Measurements from ENCODE around the gene GRM8.

DNA sequence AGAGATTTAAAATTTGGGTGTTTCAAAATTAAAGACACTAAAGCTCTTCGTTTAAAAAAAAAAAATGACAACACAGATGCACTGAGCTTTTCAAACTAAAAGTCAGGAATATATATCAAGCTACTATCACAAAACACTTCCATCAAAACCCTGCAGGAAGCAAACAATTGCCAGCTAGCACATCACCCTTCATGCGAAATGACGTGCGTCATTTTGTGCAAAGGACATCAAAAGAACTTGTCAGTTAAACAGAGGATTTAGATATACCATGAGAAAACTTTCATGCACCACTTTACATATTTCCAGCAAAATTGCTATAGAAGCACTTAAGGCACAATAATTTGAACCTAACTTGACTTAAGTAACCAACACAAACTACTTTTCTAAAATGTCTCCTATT lies 264.7 kb downstream of the GRM8 start:
- TF ChIP-seq POLR2AphosphoS5 (IDR thresholded peaks at IDR 0.05; ENCODE audit: low read depth, low read length), result no peak
- TF ChIP-seq, protein P1, sequence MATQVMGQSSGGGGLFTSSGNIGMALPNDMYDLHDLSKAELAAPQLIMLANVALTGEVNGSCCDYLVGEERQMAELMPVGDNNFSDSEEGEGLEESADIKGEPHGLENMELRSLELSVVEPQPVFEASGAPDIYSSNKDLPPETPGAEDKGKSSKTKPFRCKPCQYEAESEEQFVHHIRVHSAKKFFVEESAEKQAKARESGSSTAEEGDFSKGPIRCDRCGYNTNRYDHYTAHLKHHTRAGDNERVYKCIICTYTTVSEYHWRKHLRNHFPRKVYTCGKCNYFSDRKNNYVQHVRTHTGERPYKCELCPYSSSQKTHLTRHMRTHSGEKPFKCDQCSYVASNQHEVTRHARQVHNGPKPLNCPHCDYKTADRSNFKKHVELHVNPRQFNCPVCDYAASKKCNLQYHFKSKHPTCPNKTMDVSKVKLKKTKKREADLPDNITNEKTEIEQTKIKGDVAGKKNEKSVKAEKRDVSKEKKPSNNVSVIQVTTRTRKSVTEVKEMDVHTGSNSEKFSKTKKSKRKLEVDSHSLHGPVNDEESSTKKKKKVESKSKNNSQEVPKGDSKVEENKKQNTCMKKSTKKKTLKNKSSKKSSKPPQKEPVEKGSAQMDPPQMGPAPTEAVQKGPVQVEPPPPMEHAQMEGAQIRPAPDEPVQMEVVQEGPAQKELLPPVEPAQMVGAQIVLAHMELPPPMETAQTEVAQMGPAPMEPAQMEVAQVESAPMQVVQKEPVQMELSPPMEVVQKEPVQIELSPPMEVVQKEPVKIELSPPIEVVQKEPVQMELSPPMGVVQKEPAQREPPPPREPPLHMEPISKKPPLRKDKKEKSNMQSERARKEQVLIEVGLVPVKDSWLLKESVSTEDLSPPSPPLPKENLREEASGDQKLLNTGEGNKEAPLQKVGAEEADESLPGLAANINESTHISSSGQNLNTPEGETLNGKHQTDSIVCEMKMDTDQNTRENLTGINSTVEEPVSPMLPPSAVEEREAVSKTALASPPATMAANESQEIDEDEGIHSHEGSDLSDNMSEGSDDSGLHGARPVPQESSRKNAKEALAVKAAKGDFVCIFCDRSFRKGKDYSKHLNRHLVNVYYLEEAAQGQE (IDR thresholded peaks at IDR 0.05; ENCODE audit: insufficient read depth in 1 of 2, low read depth in 2 of 2, low read length in 2 of 2), result no peak

Measured in PFSK-1 (cell line).